Stimulated activated CD8-positive, alpha-beta memory T cell treated with anti-CD3 and anti-CD28 coated beads, Interleukin-12 subunit alpha, Interleukin-12 subunit beta, amount 100 ng/mL, for 1 hour (primary cell): Measurements from ENCODE around the gene VTN.

ENCODE experiments used
- DNase-seq: peaks from one replicate; pipeline ENCODE4 v3.0.0-alpha.2; 2020; ENCODE audit warnings: low read depth

The VTN gene

DNA sequence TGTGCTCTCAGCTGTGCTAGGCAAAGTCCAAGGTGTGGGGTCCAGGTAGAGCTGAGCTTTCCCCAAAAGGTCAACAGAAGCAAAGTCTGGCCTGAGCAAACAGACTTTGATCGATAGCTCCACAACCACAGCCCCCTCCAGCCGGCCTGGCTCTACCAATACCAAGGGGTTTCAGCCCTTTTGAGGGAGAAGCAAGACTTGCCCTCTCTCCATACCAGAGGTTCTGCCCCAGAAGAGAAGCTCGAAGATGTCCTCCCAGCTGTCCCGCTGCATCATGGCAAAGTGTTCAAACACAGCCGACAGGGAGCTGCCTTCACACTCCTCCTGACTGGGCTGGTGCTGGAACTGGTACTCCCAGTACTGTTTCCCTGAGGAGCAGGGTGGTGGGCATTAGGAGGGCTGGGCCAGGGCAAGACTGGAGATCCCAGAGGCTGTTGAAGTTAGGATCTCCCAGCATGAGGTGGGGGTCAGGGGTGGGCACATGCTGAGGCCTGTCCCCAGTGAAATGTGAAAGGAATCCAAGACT lies 1.7 kb downstream of the VTN start:
- no peak for DNase-seq

DNA sequence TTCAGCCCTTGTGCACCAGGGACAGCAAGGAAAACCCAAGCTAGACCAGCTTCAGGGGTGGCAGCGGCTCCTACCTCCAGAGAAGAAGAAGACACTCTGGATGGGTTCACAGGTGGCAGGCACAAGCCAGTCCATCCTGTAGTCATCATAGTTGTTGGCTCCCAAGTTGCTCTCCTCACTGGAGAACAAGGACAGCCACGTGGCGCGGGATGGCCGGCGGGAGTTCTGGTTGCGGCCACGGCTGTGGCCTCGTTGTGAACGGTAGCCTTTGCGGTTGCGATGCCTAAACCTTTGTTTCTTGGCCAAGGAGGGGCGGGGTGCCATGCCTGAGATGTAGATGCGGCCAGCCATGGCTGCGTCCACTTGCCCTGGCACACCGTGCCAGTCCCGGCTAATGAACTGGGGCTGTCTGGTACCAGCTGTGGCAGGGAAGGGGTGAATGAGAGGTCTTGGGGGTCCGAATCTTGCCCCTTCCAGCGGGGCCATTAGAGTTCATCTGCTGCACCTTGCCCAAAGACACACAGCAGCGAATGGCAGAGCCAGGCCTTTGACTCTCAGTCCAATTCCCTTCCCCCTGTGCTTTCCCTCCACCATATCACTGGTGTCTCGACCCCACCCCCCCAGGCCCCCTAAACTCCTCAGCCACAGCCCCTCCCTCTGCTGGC lies 2.3 kb downstream of the VTN start:
- DNase-seq, result no peak

DNA sequence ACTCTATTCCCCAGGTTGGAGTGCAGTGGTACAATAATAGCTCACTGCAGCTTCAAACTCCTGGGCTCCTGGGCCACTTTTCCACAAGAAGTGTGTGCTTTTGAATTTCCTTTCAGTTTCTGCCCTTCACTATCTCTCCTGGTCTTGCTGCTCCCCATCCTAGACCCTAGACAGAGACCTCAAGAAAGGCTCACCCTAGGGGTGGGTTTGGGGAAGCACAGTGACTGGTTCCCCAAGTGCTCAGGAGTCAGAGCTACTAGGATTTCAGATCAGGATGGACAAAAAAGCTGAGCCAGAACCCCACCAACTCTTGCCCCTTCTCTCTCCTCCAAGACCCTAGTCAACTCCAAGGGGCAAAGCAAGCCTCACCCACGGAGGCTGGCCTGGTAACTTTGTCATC lies 3.5 kb downstream of the VTN start:
- DNase-seq, result no peak

DNA sequence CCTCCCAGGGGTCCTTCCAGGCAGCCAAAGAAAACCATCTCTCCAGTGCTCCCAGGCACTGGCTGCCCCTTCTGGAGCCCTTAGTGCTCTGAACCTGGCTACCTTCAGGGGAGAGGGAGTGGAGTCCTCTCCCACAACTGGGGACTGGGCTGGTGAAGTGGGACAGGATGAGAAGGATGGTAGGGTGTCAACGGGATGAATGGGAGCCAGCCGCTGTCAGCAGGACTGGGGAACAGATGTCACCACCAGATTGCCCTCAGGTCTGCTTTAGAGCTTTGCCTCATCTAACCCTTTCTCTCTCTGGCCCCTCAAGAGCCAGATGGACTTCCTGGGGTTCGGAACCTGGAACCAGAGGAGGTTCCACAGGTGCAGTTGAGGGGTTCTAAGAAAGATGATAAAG lies 4.6 kb downstream of the VTN start:
- DNase-seq, result no peak

DNA sequence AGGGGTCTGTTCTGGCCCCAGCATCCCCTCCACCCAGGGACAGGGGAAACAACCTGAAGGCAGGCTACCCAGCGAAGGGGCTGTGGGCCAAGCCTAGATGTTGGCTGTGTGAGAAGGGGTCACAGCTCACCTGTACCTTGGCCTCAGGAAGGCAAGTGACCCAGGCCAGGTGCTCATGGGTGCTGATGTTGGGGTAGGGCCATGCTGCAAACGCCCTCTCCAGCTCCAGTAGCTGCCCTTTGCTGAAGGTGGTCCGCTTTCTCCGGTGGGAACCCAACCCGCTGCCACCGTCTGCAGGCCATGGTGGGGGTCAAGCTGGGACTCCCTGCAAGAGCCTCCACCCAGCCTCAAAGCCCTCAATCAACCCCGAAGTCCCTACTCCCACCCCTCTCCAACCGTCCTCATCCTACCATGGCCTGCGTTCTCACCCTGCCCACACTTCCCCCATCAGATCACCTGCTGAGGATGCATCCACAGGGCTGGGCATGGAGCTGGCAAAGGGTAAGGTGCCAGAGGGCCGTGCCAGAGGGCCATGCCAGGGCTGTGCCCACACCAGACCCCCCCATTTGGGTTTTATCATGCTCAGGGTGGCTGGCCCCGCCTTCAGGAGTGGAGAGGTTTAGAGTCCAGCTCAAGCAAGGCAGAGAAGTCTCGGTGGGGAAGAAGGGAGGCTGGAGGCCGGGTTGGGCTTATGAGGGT lies 5.3 kb downstream of the VTN start, which contains the start of gene SEBOX:
Gene SEBOX (minus strand): TSS at position 535 of the 699 bp plus-strand sequence. CDS start 48 bp downstream, at position 487.
- DNase-seq, result no peak

DNA sequence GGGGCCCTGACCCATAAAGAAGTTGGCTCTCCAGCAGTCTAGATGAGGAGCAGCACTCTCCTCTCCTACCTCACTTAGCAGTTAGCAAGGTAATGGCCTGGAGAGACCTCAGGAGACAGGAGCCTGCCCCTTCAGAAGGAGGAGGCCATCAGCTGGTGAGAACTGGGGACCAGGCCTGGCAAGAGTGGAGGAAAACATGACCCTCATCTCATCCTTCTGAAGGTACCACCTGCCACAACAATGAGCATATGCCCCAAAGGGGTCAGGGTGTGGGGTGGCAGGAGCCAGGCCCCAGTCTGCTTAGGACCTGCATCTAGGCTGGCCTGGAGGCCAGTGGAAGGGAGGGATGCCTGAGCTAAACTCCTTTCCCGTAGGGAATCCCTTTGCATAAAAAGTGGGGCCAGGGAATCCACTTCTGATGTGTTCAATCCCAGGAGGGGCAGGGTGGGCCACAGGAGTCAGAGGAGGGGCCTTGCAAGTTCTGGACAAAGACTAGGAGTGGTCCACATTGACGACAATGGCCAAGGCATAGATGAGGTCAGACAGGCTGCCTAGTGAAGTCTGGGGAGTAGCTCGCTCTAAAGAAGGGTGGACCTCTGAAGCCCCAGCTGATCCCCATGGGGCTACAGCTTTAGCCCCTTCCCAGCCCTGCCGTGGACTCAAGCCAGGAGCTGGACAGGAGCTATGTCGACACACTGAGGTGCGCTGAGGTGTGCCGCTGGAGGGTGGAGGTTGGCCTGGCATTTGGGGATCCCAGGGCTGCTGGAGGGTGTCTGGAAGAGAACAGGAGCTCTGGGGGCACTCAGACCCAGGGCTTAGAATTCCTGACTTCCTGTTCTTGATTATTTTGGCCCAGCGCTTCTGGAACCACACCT lies 6.1 kb downstream of the VTN start:
- DNase-seq, result no peak

DNA sequence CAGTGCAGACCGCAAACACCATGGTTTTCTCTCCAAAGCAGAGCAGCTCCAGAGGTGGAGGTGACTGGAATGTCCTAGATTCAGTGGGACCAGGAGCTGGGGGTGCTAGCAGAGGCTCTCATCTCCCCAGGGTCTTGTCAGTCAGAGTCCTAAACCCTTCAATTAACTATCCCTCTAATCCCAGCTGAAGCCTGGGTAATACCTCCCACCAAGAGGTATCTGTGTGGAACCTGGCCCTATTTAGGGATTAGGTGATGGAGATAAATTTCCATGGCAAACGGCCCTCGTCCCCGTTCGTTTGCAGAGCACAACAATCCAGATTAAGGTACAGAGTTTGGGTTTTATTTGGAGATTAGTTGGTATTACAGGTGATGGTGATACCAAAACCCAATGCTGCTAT lies 6.9 kb downstream of the VTN start:
- DNase-seq, result no peak

DNA sequence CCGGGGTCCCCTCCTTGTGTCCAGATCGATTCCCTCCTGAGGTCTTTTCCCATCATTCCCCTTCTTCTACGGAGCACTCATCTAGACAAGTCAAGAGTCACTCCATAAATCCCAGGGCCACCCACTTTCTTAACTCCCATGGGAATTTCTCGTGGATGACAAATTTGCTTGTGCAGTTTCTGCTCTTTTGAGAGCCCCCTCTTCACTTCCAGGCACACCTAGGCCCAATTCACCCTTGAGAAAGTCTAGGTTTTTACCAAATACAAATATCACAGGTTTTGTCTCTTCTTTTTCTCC lies 12.3 kb downstream of the VTN start:
- DNase-seq, result no peak

DNA sequence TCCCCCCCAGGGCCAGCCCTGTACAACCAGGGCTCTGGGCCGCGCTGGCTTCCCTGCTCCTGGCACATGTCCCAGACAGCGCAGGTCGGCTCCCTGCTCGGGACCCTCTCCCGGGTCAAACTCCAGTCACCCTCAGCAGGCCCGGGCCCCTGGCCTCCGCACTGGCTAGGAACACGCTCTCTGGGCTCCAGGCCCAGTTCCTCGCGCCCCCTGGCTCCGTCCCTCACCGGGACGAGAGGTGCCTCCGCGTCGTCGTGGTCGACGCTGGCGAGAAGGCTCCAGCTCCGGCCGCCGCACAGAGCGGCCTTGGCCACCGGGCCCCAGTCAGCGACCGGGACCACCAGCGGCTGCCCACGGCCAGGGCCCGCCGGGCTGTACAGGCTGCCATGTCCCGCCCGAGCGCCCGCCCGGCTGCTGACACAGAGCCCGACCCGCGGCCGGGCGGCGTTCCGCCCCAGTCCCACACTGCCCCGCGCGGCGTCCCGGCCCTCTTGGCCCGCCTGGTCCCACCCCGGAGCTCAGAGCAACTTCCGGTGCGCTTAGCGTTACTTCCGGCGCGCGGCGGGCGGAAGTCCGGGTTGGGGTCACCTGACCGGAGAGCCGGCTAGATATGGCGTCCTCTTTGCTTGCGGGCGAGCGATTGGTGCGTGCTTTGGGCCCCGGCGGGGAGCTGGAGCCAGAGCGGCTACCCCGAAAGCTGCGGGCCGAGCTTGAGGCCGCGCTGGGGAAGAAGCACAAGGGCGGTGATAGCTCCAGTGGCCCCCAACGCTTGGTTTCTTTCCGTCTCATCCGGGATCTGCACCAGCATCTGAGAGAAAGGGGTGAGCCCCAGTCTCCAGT lies 12.8 kb downstream of the VTN start, which contains the start of gene POLDIP2:
Gene POLDIP2 (minus strand): TSS at position 467 of the 840 bp plus-strand sequence. CDS start 79 bp downstream, at position 388.
- peak; percentile 92 for DNase-seq

DNA sequence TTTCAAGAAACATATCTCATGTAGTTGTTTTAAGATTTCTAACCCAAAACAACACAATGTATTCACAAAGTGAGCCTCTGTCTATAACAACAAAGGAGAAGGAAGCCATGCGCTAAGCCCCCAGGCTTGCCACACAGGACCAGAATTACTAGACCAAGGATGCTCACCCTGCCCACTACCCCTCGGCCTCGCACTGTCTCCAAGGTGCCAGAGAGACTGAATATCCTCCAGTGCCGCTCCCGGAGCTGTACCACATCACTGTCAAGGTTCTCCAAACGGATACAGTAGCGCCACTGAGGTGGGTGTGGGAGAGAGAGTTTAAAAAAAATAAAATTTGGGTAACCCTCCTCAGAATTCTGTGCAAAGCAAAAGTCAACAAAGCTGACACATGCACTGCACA lies 19.8 kb downstream of the VTN start:
- no peak for DNase-seq

DNA sequence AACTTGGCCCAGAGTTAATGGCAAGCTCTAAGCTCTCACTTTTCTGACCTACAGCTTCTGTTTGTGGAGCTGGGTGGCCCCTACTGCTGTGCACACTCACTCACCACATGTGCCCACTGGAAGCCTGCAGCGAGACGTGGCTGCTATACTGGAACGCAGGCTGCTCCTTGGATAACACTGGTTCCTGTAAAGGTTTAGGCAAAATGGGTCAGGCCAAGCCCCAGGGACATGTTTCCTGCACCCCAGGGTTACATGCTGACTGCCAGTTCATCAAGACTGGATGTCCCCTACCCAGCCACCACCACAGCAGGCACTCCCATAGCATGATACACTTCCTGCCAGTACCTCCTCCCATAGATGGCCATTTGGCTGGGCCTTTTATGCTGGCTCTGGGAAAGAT lies 21.1 kb downstream of the VTN start:
- no peak for DNase-seq

DNA sequence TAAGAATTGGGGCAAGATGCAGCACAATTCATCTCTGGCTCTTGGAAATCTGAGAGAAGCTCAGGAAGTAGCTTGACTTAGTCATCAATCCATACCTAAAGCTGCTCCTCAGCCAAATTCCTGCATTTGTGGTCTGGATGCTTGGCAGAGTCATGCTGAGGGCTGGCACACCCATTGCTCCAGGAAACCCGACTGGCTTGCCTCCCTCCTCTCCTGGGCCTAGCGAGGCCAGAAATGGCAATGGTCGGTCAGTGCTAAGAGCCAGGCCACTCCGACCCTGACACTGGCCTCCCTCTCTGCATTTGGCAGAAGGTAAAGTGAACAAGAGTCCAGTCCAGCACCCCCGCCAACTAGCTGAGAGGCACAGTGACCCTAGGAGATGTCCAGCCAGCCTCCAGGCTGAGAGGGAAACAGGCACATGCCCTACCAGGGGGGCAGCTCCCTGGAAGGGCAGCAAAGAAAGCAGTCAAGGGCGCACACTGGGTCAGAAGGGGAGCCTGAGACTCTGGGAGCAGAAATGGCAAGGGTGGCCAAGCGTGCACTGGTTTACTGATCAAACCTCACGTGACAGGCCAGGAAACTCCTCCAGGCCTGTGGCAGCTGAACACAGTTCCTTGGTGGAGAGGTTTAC lies 22.7 kb downstream of the VTN start:
- DNase-seq, result no peak

DNA sequence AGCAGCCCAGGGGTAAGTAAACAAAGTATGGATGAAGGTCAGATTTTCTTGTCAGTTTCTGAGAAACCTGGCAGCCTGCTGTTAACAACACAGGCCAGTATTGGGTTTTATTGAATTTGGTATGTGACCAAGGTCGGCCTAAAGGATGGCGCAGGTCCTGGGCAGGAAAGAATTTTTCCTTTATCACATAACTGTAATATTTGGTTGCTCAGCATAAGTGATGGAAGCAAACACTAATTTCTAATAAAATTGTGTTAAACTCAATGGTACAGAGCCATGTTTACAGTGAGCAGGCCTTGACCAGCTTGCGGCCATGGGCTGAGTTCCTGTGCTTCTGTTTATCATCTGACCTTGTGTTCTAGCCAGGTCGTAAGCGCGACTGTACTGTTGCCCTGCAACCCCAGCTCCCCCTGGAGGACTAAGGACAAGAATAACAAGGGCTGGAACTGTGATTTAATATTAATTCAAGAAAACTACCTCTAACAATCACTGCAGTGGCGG lies 23.3 kb downstream of the VTN start:
- no peak for DNase-seq

DNA sequence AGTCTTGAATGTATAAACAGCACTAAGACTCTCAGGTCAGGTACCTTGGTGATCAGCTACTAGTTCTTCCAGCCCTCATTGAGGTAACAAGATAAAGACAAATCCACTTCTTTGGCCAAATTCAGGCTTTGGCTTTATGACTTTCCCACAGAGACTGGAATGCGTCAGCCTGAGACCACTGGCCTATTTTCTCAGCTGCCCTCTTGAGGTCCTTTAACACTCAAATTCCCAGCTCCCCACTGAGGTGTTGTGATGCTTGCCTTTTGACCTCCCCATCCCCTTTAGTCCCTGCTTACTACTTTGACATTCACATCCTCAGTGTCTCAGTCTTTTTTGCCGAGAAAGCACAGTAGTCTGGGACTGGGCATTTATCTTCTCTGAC lies 23.9 kb downstream of the VTN start:
- DNase-seq, result no peak

DNA sequence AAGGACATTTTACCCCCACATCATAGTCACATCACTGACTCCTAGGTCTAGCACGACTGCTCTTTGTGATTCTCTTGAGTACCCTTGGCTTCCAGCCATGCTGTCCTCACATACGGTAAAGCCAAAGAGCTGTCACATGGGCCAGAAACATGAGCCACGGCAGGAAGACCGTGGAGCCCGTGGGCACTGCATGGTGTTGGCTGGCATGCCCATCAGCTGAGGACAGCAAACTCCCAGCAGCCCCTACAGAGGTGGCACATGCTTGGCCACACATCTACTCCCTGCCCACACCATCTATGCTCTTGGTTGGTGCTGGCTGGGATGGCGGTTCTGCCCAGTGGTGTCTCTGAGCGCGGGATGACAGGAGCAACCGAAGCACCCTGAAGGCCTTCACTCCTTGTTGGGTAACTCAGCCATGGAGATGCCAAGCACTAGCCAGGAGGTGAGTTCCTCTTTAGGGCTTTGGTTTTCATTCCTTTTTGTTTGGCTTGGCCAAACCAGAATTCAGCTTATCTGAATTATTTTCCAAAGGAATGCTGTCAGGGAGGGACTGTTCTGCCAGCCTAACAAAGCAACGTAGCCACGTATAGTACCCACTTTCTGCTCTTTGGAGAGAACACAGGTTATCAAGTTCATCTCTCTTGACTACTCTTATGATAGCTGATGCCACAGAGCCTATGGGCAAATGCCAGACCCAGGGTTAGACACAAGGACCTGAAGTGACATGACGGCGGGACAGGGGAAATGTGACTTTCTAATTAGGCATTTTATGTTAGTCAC lies 24.5 kb downstream of the VTN start:
- DNase-seq, result no peak

DNA sequence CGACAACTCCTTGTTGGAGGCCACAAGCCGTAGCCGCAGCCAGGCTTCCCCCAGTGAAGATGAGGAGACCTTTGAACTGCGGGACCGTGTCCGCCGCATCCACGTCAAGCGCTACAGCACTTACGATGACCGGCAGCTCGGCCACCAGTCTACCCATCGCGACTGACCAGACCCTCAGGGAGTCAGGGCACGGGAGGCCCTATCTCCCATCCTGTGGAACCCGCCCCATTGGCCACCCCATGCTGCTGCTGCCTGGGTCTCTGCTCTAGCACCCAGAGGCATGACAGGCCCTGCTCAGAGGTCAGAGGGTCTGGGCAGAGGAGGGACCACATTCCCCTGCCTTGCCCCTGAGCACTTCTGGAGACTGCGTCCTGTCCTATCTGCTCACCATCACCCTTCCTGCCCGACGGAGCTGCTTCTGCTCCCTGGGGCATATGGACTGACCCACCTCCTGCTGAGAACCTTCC lies 25.6 kb downstream of the VTN start:
- DNase-seq, result no peak

DNA sequence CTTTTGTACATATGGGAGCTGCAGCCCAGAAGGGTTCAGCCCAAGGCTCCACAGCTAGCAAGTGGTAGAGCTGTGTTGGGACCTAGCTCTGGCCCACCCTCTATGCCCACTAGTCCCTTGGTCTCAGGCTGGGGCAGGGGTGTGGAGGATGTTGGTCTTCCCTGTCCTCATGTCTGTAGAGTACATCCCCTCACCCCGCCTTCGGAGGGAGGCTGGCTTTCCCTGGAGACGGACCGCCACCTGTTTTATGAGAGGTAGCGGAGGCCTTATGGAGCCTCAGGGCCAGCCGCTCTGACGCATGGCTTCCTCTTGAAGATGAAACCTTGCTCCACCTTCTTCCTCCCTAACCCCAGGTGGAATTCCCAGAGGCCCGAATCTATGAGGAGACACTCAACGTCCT lies 26.1 kb downstream of the VTN start:
- DNase-seq, result no peak

DNA sequence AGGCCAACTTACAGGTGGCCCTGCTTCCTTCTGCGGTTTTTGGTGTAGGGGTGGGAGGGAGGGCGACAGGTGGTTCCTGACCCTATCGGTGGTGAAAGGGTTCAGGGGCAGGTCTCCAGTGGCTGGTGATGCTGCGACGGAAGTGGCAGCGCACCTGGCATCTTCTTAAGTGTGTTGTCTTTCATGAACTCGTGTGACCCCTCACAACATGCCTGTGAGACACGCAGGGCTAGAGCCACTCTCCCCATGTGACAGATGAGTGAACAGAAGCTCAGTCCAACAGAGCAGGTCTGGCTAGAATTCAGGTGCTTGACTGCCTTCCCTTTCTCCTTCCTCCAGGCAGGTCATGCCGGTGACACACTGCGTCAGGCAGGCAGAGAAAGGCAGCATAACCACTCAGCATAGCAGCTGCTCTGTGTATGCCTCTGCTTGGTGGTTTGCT lies 26.6 kb downstream of the VTN start:
- no peak for DNase-seq

DNA sequence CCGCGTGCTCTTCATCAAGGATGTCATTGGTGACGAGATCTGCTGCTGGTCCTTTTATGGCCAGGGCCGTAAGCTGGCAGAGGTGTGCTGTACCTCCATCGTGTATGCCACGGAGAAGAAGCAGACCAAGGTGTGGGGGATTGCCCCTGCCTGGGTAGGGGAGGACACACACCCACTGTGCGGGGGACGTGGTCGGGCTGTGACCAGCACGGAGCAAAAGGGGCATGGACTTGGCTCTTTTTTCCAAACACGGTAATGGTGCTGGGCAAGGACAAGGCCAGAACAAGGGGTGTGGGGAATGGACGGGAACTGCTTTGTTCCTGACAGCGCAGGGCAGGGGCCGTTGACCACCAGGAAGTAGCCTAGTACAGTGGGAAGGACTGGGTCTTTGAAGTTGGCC lies 27.8 kb downstream of the VTN start:
- DNase-seq, result no peak

DNA sequence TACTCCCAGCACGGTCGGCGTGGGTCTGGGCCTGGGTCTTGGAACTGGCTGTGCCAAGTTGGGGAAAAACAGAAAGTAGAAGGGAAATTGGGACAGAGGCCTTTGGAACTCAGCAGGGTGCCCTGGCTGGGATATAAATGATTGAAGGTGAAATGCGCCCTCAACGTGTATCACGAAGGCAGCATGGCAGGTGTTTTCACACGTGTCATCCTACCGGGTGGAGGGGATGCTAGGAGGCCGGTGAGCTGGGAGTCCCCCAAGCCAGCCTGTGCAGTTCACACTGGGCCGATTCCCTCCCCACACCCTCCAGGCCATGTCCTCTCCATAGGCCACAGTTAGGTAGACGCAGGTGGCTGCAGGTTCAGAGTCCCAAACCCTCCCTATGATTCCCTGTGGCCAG lies 28.6 kb downstream of the VTN start:
- DNase-seq, result no peak
